ENCODE measurements around the gene FOXL1.
A peak's percentile ranks its signal among the peaks of the same experiment; 100 is the strongest.

Gene FOXL1

DNA sequence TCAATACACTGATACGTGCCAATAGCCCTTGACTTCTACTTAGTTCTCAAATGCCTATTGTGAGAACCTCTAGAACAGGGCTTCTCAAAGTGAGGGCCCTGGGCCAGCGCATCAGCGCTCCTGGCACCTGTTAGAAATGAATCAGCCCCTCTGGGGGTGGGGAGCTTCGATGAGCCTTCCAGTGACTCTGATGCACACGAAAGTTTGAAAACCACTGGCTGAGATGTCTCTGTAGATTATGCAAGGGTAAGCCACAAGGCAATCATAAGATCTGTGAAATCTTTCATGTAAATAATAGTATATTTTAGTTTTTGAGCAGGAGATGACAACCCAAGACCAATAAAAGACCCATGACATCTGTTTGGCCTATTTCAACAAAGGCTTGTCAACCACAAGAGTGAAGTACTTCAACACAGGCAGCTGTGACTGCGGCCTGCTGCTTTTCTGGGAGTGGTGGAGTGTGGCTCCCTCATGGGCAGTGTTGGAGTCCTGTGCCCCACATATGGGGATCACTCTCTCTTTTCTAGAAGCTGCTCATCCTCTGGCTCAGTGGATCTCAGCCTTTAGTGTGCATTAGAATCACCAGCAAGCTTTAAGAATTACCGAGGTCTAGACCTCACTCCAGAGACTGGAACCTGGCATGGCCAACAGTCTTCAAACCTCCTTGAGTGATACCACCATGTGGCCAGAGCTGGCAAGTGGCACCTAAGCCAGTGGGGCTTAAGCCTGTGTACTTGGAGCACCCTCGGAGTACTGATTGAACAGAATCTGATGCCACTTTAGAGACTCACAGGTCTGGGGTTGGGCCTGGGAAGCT, 29.1 kb upstream of the FOXL1 start:
- 82 to 85% methylated on average over 8 of the region's 8 CpGs for WGBS, 2 experiments
- no peak overlapping the region for H3K4me3 ChIP-seq (ENCODE audit: insufficient read depth, low read depth, low read length)
- no peaks in the 10 kb centered on the region for H3K9me3 ChIP-seq (ENCODE audit: control insufficient read depth, low read length)
- H3K4me1 ChIP-seq (ENCODE audit: control insufficient read depth, insufficient read depth, low read length), result no peaks in the 10 kb centered on the region
- no peaks in the 10 kb centered on the region for H3K27me3 ChIP-seq (ENCODE audit: control insufficient read depth, insufficient read depth, low read length, poor library complexity, severe bottlenecking)
- peaks cover 9% of the 10 kb centered on the region for H3K36me3 ChIP-seq (ENCODE audit: control insufficient read depth, insufficient read depth, low read length)
- no peak overlapping the region for H3K27ac ChIP-seq (ENCODE audit: insufficient read depth, low read depth, low read length, poor library complexity, severe bottlenecking)

- no peak overlapping the region for H3K27ac ChIP-seq (ENCODE audit: insufficient read depth, low read depth, low read length, poor library complexity, severe bottlenecking)
These were observed 28.5 kb upstream of the FOXL1 start for GRCh38 chr16:86549893-86550190.

GRCh38 chr16:86550281-86550680, 28.1 kb upstream of the FOXL1 start:
- Histone ChIP-seq H3K4me3 (ENCODE audit: insufficient read depth, low read depth, low read length) (no peak overlapping the region), H3K9me3 (ENCODE audit: control insufficient read depth, low read length) (no peaks in the 10 kb centered on the region), H3K27ac (ENCODE audit: insufficient read depth, low read depth, low read length, poor library complexity, severe bottlenecking) (no peak overlapping the region), H3K27me3 (ENCODE audit: control insufficient read depth, insufficient read depth, low read length, poor library complexity, severe bottlenecking) (no peaks in the 10 kb centered on the region), H3K36me3 (ENCODE audit: control insufficient read depth, insufficient read depth, low read length) (peaks cover 9% of the 10 kb centered on the region), H3K4me1 (ENCODE audit: control insufficient read depth, insufficient read depth, low read length) (no peaks in the 10 kb centered on the region)
- 96 to 97% methylated on average over 5 of the region's 5 CpGs for WGBS, 2 experiments

More at GRCh38 chr16:86549893-86550190, 28.5 kb upstream of the FOXL1 start:
- Histone ChIP-seq H3K27me3 (ENCODE audit: control insufficient read depth, insufficient read depth, low read length, poor library complexity, severe bottlenecking) (no peaks in the 10 kb centered on the region), H3K4me1 (ENCODE audit: control insufficient read depth, insufficient read depth, low read length) (no peaks in the 10 kb centered on the region), H3K9me3 (ENCODE audit: control insufficient read depth, low read length) (no peaks in the 10 kb centered on the region), H3K36me3 (ENCODE audit: control insufficient read depth, insufficient read depth, low read length) (peaks cover 9% of the 10 kb centered on the region), H3K4me3 (ENCODE audit: insufficient read depth, low read depth, low read length) (no peak overlapping the region)
- 95 to 96% methylated on average over 7 of the region's 7 CpGs for WGBS, 2 experiments

DNA sequence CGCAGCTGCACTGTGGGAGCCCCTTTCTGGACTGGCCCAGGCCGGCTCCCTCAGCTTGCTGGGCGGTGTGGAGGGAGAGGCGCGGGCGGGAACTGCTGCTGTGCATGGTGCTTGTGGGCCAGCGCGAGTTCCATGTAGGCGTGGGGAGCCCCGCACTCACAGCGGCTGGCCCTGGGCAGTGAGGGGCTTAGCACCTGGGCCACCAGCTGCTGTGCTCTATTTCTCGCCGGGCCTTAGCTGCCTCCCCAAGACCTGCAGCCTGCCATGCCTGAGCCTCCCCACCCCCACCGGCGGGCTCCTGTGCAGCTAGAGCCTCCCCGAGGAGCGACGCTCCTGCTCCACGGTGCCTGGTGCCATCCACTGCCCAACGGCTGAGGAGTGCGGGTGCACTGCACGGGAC, 25.0 kb upstream of the FOXL1 start:
- WGBS, 2 experiments, result 95 to 96% methylated on average over 22 of the region's 22 CpGs
- no peak overlapping the region for H3K4me3 ChIP-seq (ENCODE audit: insufficient read depth, low read depth, low read length)
- peaks cover 3% of the 10 kb centered on the region for H3K36me3 ChIP-seq (ENCODE audit: control insufficient read depth, insufficient read depth, low read length)
- H3K4me1 ChIP-seq (ENCODE audit: control insufficient read depth, insufficient read depth, low read length), result no peaks in the 10 kb centered on the region
- H3K27ac ChIP-seq (ENCODE audit: insufficient read depth, low read depth, low read length, poor library complexity, severe bottlenecking), result no peak overlapping the region
- H3K9me3 ChIP-seq (ENCODE audit: control insufficient read depth, low read length), result no peaks in the 10 kb centered on the region
- peaks cover 6% of the 10 kb centered on the region for H3K27me3 ChIP-seq (ENCODE audit: control insufficient read depth, insufficient read depth, low read length, poor library complexity, severe bottlenecking)

GRCh38 chr16:86554599-86554916, 23.8 kb upstream of the FOXL1 start:
- WGBS, 2 experiments, result 9 to 10% methylated on average over 10 of the region's 10 CpGs
- Histone ChIP-seq H3K4me3 (ENCODE audit: insufficient read depth, low read depth, low read length) (peak overlapping the region; percentile 79), H3K27me3 (ENCODE audit: control insufficient read depth, insufficient read depth, low read length, poor library complexity, severe bottlenecking) (peaks cover 8% of the 10 kb centered on the region), H3K27ac (ENCODE audit: insufficient read depth, low read depth, low read length, poor library complexity, severe bottlenecking) (peak overlapping the region; percentile 87), H3K4me1 (ENCODE audit: control insufficient read depth, insufficient read depth, low read length) (no peaks in the 10 kb centered on the region), H3K36me3 (ENCODE audit: control insufficient read depth, insufficient read depth, low read length) (peaks cover under 1% of the 10 kb centered on the region), H3K9me3 (ENCODE audit: control insufficient read depth, low read length) (no peaks in the 10 kb centered on the region)

GRCh38 chr16:86554917-86555703, 23.2 kb upstream of the FOXL1 start, which contains the start of gene MTHFSD:
MTHFSD (minus strand) TSS chr16:86555235; CDS start chr16:86555184, 51 bp downstream.
- Histone ChIP-seq H3K4me1 (ENCODE audit: control insufficient read depth, insufficient read depth, low read length) (no peaks in the 10 kb centered on the region), H3K4me3 (ENCODE audit: insufficient read depth, low read depth, low read length) (peak within 1 kb of the TSS; percentile 79)
- WGBS, 2 experiments, result 7% methylated on average over 70 of the region's 70 CpGs

DNA sequence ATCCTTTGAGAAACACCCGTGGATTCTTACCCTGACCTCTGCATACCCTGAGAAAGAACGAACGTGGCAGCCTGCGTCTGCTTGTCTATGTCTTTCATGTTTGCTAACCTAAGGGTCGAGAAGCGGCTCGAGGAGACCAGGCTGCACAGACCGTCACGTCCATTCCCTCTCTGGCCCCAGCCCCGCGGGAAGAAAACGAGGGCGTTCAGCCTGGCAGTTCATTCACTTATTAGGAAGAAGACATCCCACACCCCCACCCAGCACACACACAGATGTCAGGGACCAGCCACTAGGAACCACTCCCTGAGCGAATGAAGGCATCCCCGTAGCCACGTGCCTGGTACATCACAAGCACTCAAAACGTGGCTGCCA, 22.7 kb upstream of the FOXL1 start:
- no peaks in the 10 kb centered on the region for H3K9me3 ChIP-seq (ENCODE audit: control insufficient read depth, low read length)
- H3K4me3 ChIP-seq (ENCODE audit: insufficient read depth, low read depth, low read length), result peak overlapping the region; percentile 79
- peaks cover 8% of the 10 kb centered on the region for H3K27me3 ChIP-seq (ENCODE audit: control insufficient read depth, insufficient read depth, low read length, poor library complexity, severe bottlenecking)
- H3K27ac ChIP-seq (ENCODE audit: insufficient read depth, low read depth, low read length, poor library complexity, severe bottlenecking), result no peak overlapping the region
- no peaks in the 10 kb centered on the region for H3K36me3 ChIP-seq (ENCODE audit: control insufficient read depth, insufficient read depth, low read length)
- WGBS, 2 experiments, result 67 to 68% methylated on average over 17 of the region's 17 CpGs
- H3K4me1 ChIP-seq (ENCODE audit: control insufficient read depth, insufficient read depth, low read length), result no peaks in the 10 kb centered on the region

More at GRCh38 chr16:86554917-86555703, 23.2 kb upstream of the FOXL1 start, which contains the start of gene MTHFSD:
- Histone ChIP-seq H3K36me3 (ENCODE audit: control insufficient read depth, insufficient read depth, low read length) (no peaks in the 10 kb centered on the region), H3K9me3 (ENCODE audit: control insufficient read depth, low read length) (no peaks in the 10 kb centered on the region), H3K27me3 (ENCODE audit: control insufficient read depth, insufficient read depth, low read length, poor library complexity, severe bottlenecking) (peaks cover 8% of the 10 kb centered on the region), H3K27ac (ENCODE audit: insufficient read depth, low read depth, low read length, poor library complexity, severe bottlenecking) (peak within 1 kb of the TSS; percentile 87)

DNA sequence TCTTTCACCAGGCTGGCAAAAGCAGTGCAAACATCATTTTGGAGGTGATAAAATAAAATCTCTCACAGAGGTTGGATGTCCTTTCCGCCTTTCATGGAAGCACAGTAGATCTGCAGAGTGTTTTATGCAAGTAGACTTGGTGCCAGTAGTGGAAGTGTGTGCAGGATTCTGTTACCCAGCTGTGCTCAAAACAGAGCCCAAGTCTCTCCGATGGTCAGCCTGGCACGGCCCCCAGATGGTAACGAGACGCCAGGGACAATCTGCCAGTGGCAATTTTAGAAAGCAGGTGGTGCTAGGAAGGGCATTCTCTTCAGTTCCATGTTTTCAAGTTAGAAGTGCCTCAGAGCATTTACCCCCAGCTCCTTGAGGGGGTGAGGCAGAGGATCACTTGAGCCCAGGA, 21.8 kb upstream of the FOXL1 start:
- Histone ChIP-seq H3K4me1 (ENCODE audit: control insufficient read depth, insufficient read depth, low read length) (no peaks in the 10 kb centered on the region), H3K9me3 (ENCODE audit: control insufficient read depth, low read length) (no peaks in the 10 kb centered on the region), H3K27me3 (ENCODE audit: control insufficient read depth, insufficient read depth, low read length, poor library complexity, severe bottlenecking) (peaks cover 8% of the 10 kb centered on the region), H3K27ac (ENCODE audit: insufficient read depth, low read depth, low read length, poor library complexity, severe bottlenecking) (no peak overlapping the region), H3K36me3 (ENCODE audit: control insufficient read depth, insufficient read depth, low read length) (no peaks in the 10 kb centered on the region), H3K4me3 (ENCODE audit: insufficient read depth, low read depth, low read length) (no peak overlapping the region)
- WGBS, 2 experiments, result 75% methylated on average over 5 of the region's 5 CpGs

GRCh38 chr16:86557587-86557986, 20.8 kb upstream of the FOXL1 start:
- no peaks in the 10 kb centered on the region for H3K9me3 ChIP-seq (ENCODE audit: control insufficient read depth, low read length)
- H3K27ac ChIP-seq (ENCODE audit: insufficient read depth, low read depth, low read length, poor library complexity, severe bottlenecking), result no peak overlapping the region
- no peak overlapping the region for H3K4me3 ChIP-seq (ENCODE audit: insufficient read depth, low read depth, low read length)
- no peaks in the 10 kb centered on the region for H3K36me3 ChIP-seq (ENCODE audit: control insufficient read depth, insufficient read depth, low read length)
- whole genome bisulfite sequencing, 2 experiments, result 92 to 93% methylated on average over 4 of the region's 4 CpGs
- H3K27me3 ChIP-seq (ENCODE audit: control insufficient read depth, insufficient read depth, low read length, poor library complexity, severe bottlenecking), result peaks cover 8% of the 10 kb centered on the region
- H3K4me1 ChIP-seq (ENCODE audit: control insufficient read depth, insufficient read depth, low read length), result no peaks in the 10 kb centered on the region

- WGBS, 2 experiments, result 85 to 86% methylated on average over 27 to 28 of the region's 28 CpGs
- H3K4me1 ChIP-seq (ENCODE audit: control insufficient read depth, insufficient read depth, low read length), result no peaks in the 10 kb centered on the region
These were observed 19.8 kb upstream of the FOXL1 start for GRCh38 chr16:86558355-86559193.

More at GRCh38 chr16:86558355-86559193, 19.8 kb upstream of the FOXL1 start:
- Histone ChIP-seq H3K9me3 (ENCODE audit: control insufficient read depth, low read length) (no peaks in the 10 kb centered on the region), H3K27ac (ENCODE audit: insufficient read depth, low read depth, low read length, poor library complexity, severe bottlenecking) (no peak overlapping the region), H3K27me3 (ENCODE audit: control insufficient read depth, insufficient read depth, low read length, poor library complexity, severe bottlenecking) (peaks cover 17% of the 10 kb centered on the region), H3K36me3 (ENCODE audit: control insufficient read depth, insufficient read depth, low read length) (no peaks in the 10 kb centered on the region), H3K4me3 (ENCODE audit: insufficient read depth, low read depth, low read length) (no peak overlapping the region)
